Testis (tissue), 2 donors: ENCODE measurements around the gene SF3B3.

Experiments
- POLR2A ChIP-seq: fragments of 450-650 bp; IDR thresholded peaks from one replicate; pipeline ENCODE4 v1.6.1; 2017; ENCODE audit warnings: antibody characterized with exemption, mild to moderate bottlenecking, moderate library complexity
- TF ChIP-seq, protein P1 (sequence below), 3 experiments: fragments of 450-650 bp in 2 of 3; fragments of 200-600 bp in 1 of 3; sonication (generic) in 1 of 3; IDR thresholded peaks; one replicate each; pipeline ENCODE4 v1.5.1; 2016 to 2019; ENCODE audit warnings: antibody characterized with exemption in 3 of 3, mild to moderate bottlenecking in 2 of 3, moderate library complexity in 1 of 3

DNA sequence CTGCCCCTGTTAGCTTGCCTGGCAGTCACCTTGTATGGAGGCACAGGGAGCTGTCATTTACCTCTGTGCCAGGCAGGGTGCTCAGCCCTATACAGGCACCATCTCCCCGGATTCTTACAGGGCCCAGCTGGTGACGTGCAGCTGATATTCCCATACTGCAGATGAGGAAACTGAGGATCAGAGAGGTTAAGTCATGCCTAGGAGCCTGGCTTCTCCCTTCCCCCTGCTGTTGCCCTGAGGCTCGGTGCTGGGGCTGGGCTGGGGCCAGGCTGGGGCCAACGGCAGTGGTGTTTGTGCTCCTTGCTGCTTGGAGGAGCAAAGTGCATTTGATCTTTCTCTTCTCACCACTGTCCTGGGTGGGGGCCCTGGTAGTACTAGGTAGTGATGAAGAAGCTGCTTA is 68.0 kb downstream of the SF3B3 start:
- TF ChIP-seq, protein P1, sequence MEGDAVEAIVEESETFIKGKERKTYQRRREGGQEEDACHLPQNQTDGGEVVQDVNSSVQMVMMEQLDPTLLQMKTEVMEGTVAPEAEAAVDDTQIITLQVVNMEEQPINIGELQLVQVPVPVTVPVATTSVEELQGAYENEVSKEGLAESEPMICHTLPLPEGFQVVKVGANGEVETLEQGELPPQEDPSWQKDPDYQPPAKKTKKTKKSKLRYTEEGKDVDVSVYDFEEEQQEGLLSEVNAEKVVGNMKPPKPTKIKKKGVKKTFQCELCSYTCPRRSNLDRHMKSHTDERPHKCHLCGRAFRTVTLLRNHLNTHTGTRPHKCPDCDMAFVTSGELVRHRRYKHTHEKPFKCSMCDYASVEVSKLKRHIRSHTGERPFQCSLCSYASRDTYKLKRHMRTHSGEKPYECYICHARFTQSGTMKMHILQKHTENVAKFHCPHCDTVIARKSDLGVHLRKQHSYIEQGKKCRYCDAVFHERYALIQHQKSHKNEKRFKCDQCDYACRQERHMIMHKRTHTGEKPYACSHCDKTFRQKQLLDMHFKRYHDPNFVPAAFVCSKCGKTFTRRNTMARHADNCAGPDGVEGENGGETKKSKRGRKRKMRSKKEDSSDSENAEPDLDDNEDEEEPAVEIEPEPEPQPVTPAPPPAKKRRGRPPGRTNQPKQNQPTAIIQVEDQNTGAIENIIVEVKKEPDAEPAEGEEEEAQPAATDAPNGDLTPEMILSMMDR (IDR thresholded peaks at IDR 0.05) = no peak
- no peak for TF ChIP-seq POLR2A
